Natural killer cell (primary cell): ENCODE data around the gene CD1D. TPM values are rescaled to one million over a fixed set of nuclear protein-coding genes. Genes with fewer than 3 reads are reported as not detected.

Experiments used
- ATAC-seq, 3 donors: fragments of 150-1000 bp in 2 of 3; fragments of 200-7000 bp in 1 of 3; cut with Tn5 transposase; 1 replicate in 1 of 3; 2 replicates in 2 of 3; pipeline ENCODE4 v1.10.0; 2021; ENCODE audit warnings: mild to moderate bottlenecking in 2 of 3, moderate library complexity in 2 of 3
- DNase-seq, 2 donors: peaks; one replicate each; pipeline versions ENCODE4 v3.0.0 to v3.0.0-alpha.2; 2013 to 2021; ENCODE audit warnings: mixed read lengths in 1 of 2
- H3K27ac ChIP-seq: one replicate; pipeline ENCODE4 v1.5.1; 2013; ENCODE audit warnings: mild to moderate bottlenecking, low read length
- H3K27me3 ChIP-seq: one replicate; pipeline ENCODE4 v1.6.1; 2013; ENCODE audit warnings: low read length; ENCODE audit not compliant: control insufficient read depth, insufficient read depth
- H3K36me3 ChIP-seq: one replicate; pipeline ENCODE4 v1.6.1; 2013; ENCODE audit warnings: low read length; ENCODE audit not compliant: control insufficient read depth, insufficient read depth
- H3K4me1 ChIP-seq: one replicate; pipeline ENCODE4 v1.6.1; 2013; ENCODE audit warnings: low read length; ENCODE audit not compliant: control insufficient read depth, insufficient read depth
- H3K4me3 ChIP-seq: one replicate; pipeline ENCODE4 v1.5.1; 2013; ENCODE audit warnings: low read length
- H3K9me3 ChIP-seq: one replicate; pipeline ENCODE4 v1.6.1; 2013; ENCODE audit warnings: low read length; ENCODE audit not compliant: control insufficient read depth, insufficient read depth
- H3K27ac Mint-ChIP-seq, 2 donors: one replicate each; pipeline ENCODE4 v1.8.0; 2022; ENCODE audit warnings: mild to moderate bottlenecking in 2 of 2, mixed read lengths in 2 of 2, moderate library complexity in 1 of 2
- H3K27me3 Mint-ChIP-seq, 2 donors: one replicate each; pipeline ENCODE4 v1.8.0; 2022; ENCODE audit warnings: low read depth in 2 of 2, mixed read lengths in 2 of 2
- H3K36me3 Mint-ChIP-seq: one replicate; pipeline ENCODE4 v1.8.0; 2022; ENCODE audit warnings: mixed read lengths
- H3K4me1 Mint-ChIP-seq, 2 donors: one replicate each; pipeline ENCODE4 v1.8.0; 2022; ENCODE audit warnings: mixed read lengths in 2 of 2
- H3K4me3 Mint-ChIP-seq: one replicate; pipeline ENCODE4 v1.8.0; 2022; ENCODE audit warnings: mild to moderate bottlenecking, moderate library complexity, mixed read lengths
- H3K9me3 Mint-ChIP-seq, 2 donors: one replicate each; pipeline ENCODE4 v1.8.0; 2022; ENCODE audit warnings: mixed read lengths in 2 of 2
- WGBS: methylation state at CpG from one replicate; pipeline ENCODE4 v1.1.7; 2013; ENCODE audit warnings: missing lambda C conversion rate; ENCODE audit not compliant: insufficient coverage; 5-methylcytosine and 5-hydroxymethylcytosine counted together
- intact Hi-C: fragments of 100-400 bp; cut with micrococcal nuclease; formaldehyde crosslinking; loops from one replicate; pipeline ENCODE4 v1.14.2; 2022
- total RNA-seq, 4 donors: library from RNA; stranded (reverse); fragments of 120-200 nt in 1 of 4; gene quantifications; one replicate each; pipeline versions ENCODE4 v1.2.3 to v1.2.4, GENCODE V29; 2013 to 2022
- TF ChIP-seq, protein P1 (sequence below): fragments of 200-600 bp; IDR thresholded peaks from one replicate; pipeline ENCODE4 v1.8.0; 2022; ENCODE audit warnings: antibody characterized with exemption

CD1D gene
- 1 to 10 TPM in 1 of 3 donors, under 1 TPM in 2; 0.48 to 1.5 (median 0.52) TPM for total RNA-seq
- 17.2 TPM for total RNA-seq (2013)

GRCh38 chr1:158180741-158181576, at the start of gene CD1D:
Gene CD1D (plus strand): TSS chr1:158180895. CDS start chr1:158181102, 207 bp downstream.
- Histone ChIP-seq H3K9me3 (no peaks in the 10 kb centered on the region), H3K27ac (peak within 1 kb of the TSS; percentile 47), H3K4me1 (peaks cover 16% of the 10 kb centered on the region), H3K4me3 (peak within 1 kb of the TSS; percentile 51), H3K27me3 (peaks cover 17% of the 10 kb centered on the region), H3K36me3 (no peaks in the 10 kb centered on the region)
- H3K27me3 Mint-ChIP-seq: peaks cover 52 to 89% of the 10 kb centered on the region in 2 donors
- peak within 1 kb of the TSS; percentile 79 for H3K4me3 Mint-ChIP-seq
- no peak for DNase-seq
- no peak within 1 kb of the TSS for H3K27ac Mint-ChIP-seq
- intact Hi-C loops: no loop called here
- WGBS: under 1% methylated on average over 63 of the region's 63 CpGs
- H3K4me1 Mint-ChIP-seq: peaks cover 16 to 25% of the 10 kb centered on the region in 2 donors
- no peaks in the 10 kb centered on the region for H3K9me3 Mint-ChIP-seq
- H3K36me3 Mint-ChIP-seq: no peaks in the 10 kb centered on the region
- ATAC-seq: peak in 2 of 3 donors; percentile 24 to 41
- TF ChIP-seq, protein P1, sequence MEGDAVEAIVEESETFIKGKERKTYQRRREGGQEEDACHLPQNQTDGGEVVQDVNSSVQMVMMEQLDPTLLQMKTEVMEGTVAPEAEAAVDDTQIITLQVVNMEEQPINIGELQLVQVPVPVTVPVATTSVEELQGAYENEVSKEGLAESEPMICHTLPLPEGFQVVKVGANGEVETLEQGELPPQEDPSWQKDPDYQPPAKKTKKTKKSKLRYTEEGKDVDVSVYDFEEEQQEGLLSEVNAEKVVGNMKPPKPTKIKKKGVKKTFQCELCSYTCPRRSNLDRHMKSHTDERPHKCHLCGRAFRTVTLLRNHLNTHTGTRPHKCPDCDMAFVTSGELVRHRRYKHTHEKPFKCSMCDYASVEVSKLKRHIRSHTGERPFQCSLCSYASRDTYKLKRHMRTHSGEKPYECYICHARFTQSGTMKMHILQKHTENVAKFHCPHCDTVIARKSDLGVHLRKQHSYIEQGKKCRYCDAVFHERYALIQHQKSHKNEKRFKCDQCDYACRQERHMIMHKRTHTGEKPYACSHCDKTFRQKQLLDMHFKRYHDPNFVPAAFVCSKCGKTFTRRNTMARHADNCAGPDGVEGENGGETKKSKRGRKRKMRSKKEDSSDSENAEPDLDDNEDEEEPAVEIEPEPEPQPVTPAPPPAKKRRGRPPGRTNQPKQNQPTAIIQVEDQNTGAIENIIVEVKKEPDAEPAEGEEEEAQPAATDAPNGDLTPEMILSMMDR: no peak

- no peaks in the 10 kb centered on the region for H3K9me3 ChIP-seq
- Mint-ChIP-seq H3K9me3 (no peaks in the 10 kb centered on the region), H3K36me3 (no peaks in the 10 kb centered on the region), H3K4me1 (no peaks in the 10 kb centered on the region), H3K27ac (no peak overlapping the region), H3K27me3 (peaks cover 14 to 17% of the 10 kb centered on the region in 2 donors), H3K4me3 (no peak overlapping the region)
- WGBS: 94% methylated on average over 2 of the region's 3 CpGs
- no peaks in the 10 kb centered on the region for H3K27me3 ChIP-seq
- H3K4me3 ChIP-seq: no peak overlapping the region
- peaks cover 4% of the 10 kb centered on the region for H3K4me1 ChIP-seq
- TF ChIP-seq, protein P1: no peak
- ATAC-seq: no peak
- no peaks in the 10 kb centered on the region for H3K36me3 ChIP-seq
- no peak overlapping the region for H3K27ac ChIP-seq
- intact Hi-C loops: no loop called here
- no peak for DNase-seq
Observed at GRCh38 chr1:158131217-158131616, 49.5 kb upstream of the CD1D start.

GRCh38 chr1:158140764-158141192, 39.9 kb upstream of the CD1D start:
- no peaks in the 10 kb centered on the region for H3K9me3 Mint-ChIP-seq
- Histone ChIP-seq H3K27ac (no peak overlapping the region), H3K4me3 (no peak overlapping the region), H3K4me1 (no peaks in the 10 kb centered on the region), H3K27me3 (no peaks in the 10 kb centered on the region), H3K9me3 (no peaks in the 10 kb centered on the region), H3K36me3 (no peaks in the 10 kb centered on the region)
- H3K27ac Mint-ChIP-seq: no peak overlapping the region
- TF ChIP-seq, protein P1: no peak
- peaks cover 0 to 5% of the 10 kb centered on the region in 2 donors for H3K27me3 Mint-ChIP-seq
- no peak for DNase-seq
- H3K36me3 Mint-ChIP-seq: no peaks in the 10 kb centered on the region
- H3K4me3 Mint-ChIP-seq: no peak overlapping the region
- 93% methylated on average over 3 of the region's 3 CpGs for WGBS
- H3K4me1 Mint-ChIP-seq: no peaks in the 10 kb centered on the region
- ATAC-seq: no peak
- intact Hi-C loops: no loop called here
